Measurements from ENCODE around the gene STAC3.

DNA sequence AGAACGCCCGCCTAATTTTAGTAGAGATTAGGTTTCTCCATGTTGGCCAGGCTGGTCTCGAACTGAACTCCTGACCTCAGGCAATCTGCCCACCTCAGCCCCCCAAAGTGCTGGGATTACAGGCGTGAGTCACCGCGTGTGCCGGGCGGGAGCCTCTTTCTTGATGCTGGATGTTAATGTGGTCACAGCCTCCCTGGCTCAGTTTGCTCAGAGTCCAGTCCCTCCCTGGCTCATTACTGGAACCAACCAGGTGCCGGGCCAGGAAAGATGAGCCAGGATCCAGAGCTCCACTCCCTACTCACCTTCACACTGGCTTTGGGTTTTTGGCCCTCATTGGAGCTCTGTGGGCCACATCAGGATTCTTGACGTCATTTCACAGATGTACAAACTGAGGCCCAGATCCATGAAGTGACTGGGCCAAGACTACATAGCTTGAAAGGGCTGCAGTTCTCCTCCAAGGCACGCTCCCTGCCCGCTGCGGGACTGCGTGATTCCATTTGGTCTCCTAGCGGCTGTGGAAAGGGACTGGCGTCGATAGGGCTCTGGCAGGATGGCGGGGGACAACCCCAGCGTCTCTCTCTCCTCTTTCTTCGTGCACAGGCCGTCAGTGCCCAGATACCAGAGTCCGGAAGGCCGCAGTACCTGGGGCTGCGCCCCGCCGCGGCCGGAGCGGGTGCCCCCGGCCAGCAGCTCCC lies 26.6 kb downstream of the STAC3 start:
- TF ChIP-seq ZNF777 (tag by site-specific recombination; IDR thresholded peaks at IDR 0.05; ENCODE audit: borderline replicate concordance) (no peak), KLF1 (tag by site-specific recombination; IDR thresholded peaks at IDR 0.05) (no peak), ZNF302 (tag by site-specific recombination; IDR thresholded peaks at IDR 0.05; ENCODE audit: low read depth) (no peak), GFI1B (tag by site-specific recombination; IDR thresholded peaks at IDR 0.05) (no peak), YY1 (tag by site-specific recombination; IDR thresholded peaks at IDR 0.05) (no peak), MZF1 (tag by site-specific recombination; IDR thresholded peaks at IDR 0.05; ENCODE audit: borderline replicate concordance) (no peak), ZNF747 (tag by site-specific recombination; IDR thresholded peaks at IDR 0.05) (no peak)
- TF ChIP-seq, protein P1, sequence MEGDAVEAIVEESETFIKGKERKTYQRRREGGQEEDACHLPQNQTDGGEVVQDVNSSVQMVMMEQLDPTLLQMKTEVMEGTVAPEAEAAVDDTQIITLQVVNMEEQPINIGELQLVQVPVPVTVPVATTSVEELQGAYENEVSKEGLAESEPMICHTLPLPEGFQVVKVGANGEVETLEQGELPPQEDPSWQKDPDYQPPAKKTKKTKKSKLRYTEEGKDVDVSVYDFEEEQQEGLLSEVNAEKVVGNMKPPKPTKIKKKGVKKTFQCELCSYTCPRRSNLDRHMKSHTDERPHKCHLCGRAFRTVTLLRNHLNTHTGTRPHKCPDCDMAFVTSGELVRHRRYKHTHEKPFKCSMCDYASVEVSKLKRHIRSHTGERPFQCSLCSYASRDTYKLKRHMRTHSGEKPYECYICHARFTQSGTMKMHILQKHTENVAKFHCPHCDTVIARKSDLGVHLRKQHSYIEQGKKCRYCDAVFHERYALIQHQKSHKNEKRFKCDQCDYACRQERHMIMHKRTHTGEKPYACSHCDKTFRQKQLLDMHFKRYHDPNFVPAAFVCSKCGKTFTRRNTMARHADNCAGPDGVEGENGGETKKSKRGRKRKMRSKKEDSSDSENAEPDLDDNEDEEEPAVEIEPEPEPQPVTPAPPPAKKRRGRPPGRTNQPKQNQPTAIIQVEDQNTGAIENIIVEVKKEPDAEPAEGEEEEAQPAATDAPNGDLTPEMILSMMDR (tag by site-specific recombination; IDR thresholded peaks at IDR 0.05) = no peak
- TF ChIP-seq, protein P2, sequence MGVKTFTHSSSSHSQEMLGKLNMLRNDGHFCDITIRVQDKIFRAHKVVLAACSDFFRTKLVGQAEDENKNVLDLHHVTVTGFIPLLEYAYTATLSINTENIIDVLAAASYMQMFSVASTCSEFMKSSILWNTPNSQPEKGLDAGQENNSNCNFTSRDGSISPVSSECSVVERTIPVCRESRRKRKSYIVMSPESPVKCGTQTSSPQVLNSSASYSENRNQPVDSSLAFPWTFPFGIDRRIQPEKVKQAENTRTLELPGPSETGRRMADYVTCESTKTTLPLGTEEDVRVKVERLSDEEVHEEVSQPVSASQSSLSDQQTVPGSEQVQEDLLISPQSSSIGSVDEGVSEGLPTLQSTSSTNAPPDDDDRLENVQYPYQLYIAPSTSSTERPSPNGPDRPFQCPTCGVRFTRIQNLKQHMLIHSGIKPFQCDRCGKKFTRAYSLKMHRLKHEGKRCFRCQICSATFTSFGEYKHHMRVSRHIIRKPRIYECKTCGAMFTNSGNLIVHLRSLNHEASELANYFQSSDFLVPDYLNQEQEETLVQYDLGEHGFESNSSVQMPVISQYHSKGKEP (tag by site-specific recombination; IDR thresholded peaks at IDR 0.05) = no peak
- TF ChIP-seq, protein P3, sequence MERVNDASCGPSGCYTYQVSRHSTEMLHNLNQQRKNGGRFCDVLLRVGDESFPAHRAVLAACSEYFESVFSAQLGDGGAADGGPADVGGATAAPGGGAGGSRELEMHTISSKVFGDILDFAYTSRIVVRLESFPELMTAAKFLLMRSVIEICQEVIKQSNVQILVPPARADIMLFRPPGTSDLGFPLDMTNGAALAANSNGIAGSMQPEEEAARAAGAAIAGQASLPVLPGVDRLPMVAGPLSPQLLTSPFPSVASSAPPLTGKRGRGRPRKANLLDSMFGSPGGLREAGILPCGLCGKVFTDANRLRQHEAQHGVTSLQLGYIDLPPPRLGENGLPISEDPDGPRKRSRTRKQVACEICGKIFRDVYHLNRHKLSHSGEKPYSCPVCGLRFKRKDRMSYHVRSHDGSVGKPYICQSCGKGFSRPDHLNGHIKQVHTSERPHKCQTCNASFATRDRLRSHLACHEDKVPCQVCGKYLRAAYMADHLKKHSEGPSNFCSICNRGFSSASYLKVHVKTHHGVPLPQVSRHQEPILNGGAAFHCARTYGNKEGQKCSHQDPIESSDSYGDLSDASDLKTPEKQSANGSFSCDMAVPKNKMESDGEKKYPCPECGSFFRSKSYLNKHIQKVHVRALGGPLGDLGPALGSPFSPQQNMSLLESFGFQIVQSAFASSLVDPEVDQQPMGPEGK (tag by site-specific recombination; IDR thresholded peaks at IDR 0.05) = no peak
- TF ChIP-seq, protein P4, sequence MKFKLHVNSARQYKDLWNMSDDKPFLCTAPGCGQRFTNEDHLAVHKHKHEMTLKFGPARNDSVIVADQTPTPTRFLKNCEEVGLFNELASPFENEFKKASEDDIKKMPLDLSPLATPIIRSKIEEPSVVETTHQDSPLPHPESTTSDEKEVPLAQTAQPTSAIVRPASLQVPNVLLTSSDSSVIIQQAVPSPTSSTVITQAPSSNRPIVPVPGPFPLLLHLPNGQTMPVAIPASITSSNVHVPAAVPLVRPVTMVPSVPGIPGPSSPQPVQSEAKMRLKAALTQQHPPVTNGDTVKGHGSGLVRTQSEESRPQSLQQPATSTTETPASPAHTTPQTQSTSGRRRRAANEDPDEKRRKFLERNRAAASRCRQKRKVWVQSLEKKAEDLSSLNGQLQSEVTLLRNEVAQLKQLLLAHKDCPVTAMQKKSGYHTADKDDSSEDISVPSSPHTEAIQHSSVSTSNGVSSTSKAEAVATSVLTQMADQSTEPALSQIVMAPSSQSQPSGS (tag by site-specific recombination; IDR thresholded peaks at IDR 0.05; ENCODE audit: low read depth) = no peak
- TF ChIP-seq, protein P5, sequence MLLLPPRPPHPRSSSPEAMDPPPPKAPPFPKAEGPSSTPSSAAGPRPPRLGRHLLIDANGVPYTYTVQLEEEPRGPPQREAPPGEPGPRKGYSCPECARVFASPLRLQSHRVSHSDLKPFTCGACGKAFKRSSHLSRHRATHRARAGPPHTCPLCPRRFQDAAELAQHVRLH (tag by site-specific recombination; IDR thresholded peaks at IDR 0.05) = no peak

All from HEK293 (cell line).